Ascending aorta (tissue), 2 donors: ENCODE measurements around the gene STH. TPM values are rescaled to one million over a fixed set of nuclear protein-coding genes. Genes with fewer than 3 reads are reported as not detected.

Experiments used
- DNase-seq, 2 donors: peaks; one replicate each; pipeline ENCODE4 v3.0.0-alpha.2; 2019; ENCODE audit warnings: low spot score in 2 of 2
- H3K27ac ChIP-seq, 2 donors: fragments of 200-600 bp; sonication (generic); one replicate each; pipeline ENCODE4 v1.5.1; 2016 to 2017; ENCODE audit warnings: mild to moderate bottlenecking in 1 of 2
- H3K27me3 ChIP-seq: fragments of 200-600 bp; sonication (generic); one replicate; pipeline ENCODE4 v1.5.1; 2017
- H3K36me3 ChIP-seq, 2 donors: fragments of 200-600 bp; sonication (generic); one replicate each; pipeline ENCODE4 v1.5.1; 2016
- H3K4me1 ChIP-seq, 2 donors: fragments of 200-600 bp; sonication (generic); one replicate each; pipeline ENCODE4 v1.5.1; 2016 to 2017; ENCODE audit warnings: mild to moderate bottlenecking in 1 of 2
- H3K4me3 ChIP-seq, 2 donors: fragments of 200-600 bp; sonication (generic); one replicate each; pipeline ENCODE4 v1.5.1; 2016 to 2017; ENCODE audit warnings: mild to moderate bottlenecking in 1 of 2
- H3K9me3 ChIP-seq, 2 donors: fragments of 200-600 bp; sonication (generic); one replicate each; pipeline ENCODE4 v1.5.1; 2016
- intact Hi-C: fragments of 100-400 bp; cut with DNase I; formaldehyde crosslinking; loops from one replicate; pipeline ENCODE4 v1.15.1; 2023
- total RNA-seq: library from RNA; depleted of rRNA; stranded (reverse); fragments of >200 nt; gene quantifications from one replicate; pipeline ENCODE4 v1.1.0, GENCODE V29; 2016
- TF ChIP-seq, protein P1 (sequence below), 3 experiments: fragments of 200-600 bp in 2 of 3; fragments of 450-650 bp in 1 of 3; sonication (generic) in 2 of 3; IDR thresholded peaks; one replicate each; pipeline ENCODE4 v1.5.1; 2016 to 2019; ENCODE audit warnings: antibody characterized with exemption in 3 of 3, mild to moderate bottlenecking in 1 of 3, moderate library complexity in 1 of 3

Gene STH
- total RNA-seq, 1 donor from 2014 or later, result not detected

- Histone ChIP-seq H3K27ac (no peak overlapping the region), H3K4me1 (peaks cover 0 to 4% of the 10 kb centered on the region in 2 donors), H3K36me3 (peaks cover 46 to 66% of the 10 kb centered on the region in 2 donors), H3K9me3 (no peaks in the 10 kb centered on the region), H3K27me3 (no peaks in the 10 kb centered on the region), H3K4me3 (no peak overlapping the region)
- no peak for DNase-seq
- intact Hi-C loops, result loop anchor here (5.0 kb wide), 2 partner anchors 37 to 228 kb away; no protein-coding TSS in a partner anchor
- TF ChIP-seq, protein P1, sequence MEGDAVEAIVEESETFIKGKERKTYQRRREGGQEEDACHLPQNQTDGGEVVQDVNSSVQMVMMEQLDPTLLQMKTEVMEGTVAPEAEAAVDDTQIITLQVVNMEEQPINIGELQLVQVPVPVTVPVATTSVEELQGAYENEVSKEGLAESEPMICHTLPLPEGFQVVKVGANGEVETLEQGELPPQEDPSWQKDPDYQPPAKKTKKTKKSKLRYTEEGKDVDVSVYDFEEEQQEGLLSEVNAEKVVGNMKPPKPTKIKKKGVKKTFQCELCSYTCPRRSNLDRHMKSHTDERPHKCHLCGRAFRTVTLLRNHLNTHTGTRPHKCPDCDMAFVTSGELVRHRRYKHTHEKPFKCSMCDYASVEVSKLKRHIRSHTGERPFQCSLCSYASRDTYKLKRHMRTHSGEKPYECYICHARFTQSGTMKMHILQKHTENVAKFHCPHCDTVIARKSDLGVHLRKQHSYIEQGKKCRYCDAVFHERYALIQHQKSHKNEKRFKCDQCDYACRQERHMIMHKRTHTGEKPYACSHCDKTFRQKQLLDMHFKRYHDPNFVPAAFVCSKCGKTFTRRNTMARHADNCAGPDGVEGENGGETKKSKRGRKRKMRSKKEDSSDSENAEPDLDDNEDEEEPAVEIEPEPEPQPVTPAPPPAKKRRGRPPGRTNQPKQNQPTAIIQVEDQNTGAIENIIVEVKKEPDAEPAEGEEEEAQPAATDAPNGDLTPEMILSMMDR (IDR thresholded peaks at IDR 0.05), result no peak
Observed at GRCh38 chr17:46039592-46040186, 40.6 kb downstream of the STH start.

DNA sequence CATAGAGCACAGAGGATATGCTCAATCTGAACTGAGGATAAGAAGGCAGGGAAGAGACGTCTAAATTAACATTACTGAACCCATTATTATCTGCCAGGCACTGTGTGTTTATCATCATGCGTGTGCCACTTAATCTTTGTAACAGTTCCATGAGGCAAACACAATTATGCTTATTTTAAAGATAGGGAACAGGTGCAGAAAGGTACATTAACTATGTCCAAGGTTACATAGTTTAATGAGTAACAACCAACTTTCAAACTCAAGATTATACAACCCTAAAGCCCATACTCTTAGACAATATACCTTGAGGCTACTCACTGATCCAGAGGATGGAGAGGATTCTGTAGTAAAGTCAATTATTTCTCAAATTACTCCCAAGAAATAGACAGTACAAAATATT is 43.2 kb downstream of the STH start:
- Histone ChIP-seq H3K9me3 (no peaks in the 10 kb centered on the region), H3K4me1 (peaks cover 0 to 4% of the 10 kb centered on the region in 2 donors), H3K27me3 (no peaks in the 10 kb centered on the region), H3K27ac (no peak overlapping the region), H3K4me3 (no peak overlapping the region), H3K36me3 (peaks cover 25 to 62% of the 10 kb centered on the region in 2 donors)
- intact Hi-C loops, result loop anchor here (5.0 kb wide), 1 partner anchor 40 kb away; no protein-coding TSS in a partner anchor
- DNase-seq, result no peak
- TF ChIP-seq, protein P1 (IDR thresholded peaks at IDR 0.05), result no peak

GRCh38 chr17:46042925-46043324 is 43.9 kb downstream of the STH start:
- intact Hi-C loops, result loop anchor here (5.0 kb wide), 1 partner anchor 41 kb away; no protein-coding TSS in a partner anchor
- TF ChIP-seq, protein P1 (IDR thresholded peaks at IDR 0.05), result no peak
- peaks cover 0 to 4% of the 10 kb centered on the region in 2 donors for H3K4me1 ChIP-seq
- no peaks in the 10 kb centered on the region for H3K27me3 ChIP-seq
- no peak overlapping the region for H3K4me3 ChIP-seq
- H3K36me3 ChIP-seq, result peaks cover 25 to 62% of the 10 kb centered on the region in 2 donors
- H3K9me3 ChIP-seq, result no peaks in the 10 kb centered on the region
- no peak for DNase-seq
- no peak overlapping the region for H3K27ac ChIP-seq

GRCh38 chr17:46043606-46044005 is 44.6 kb downstream of the STH start:
- intact Hi-C loops, result loop anchor here (1.0 to 5.0 kb wide), 3 partner anchors 41 to 170 kb away; partner anchors contain the start of gene KANSL1
- no peaks in the 10 kb centered on the region for H3K9me3 ChIP-seq
- TF ChIP-seq, protein P1 (IDR thresholded peaks at IDR 0.05), result no peak
- no peak overlapping the region for H3K27ac ChIP-seq
- DNase-seq, result no peak
- H3K4me3 ChIP-seq, result no peak overlapping the region
- H3K4me1 ChIP-seq, result peaks cover 0 to 4% of the 10 kb centered on the region in 2 donors
- H3K27me3 ChIP-seq, result no peaks in the 10 kb centered on the region
- H3K36me3 ChIP-seq, result peaks cover 20 to 60% of the 10 kb centered on the region in 2 donors

GRCh38 chr17:46044286-46044928 is 45.4 kb downstream of the STH start:
- Histone ChIP-seq H3K27ac (peak overlapping the region in 1 of 2 donors; percentile 58), H3K9me3 (no peaks in the 10 kb centered on the region), H3K4me1 (peaks cover 0 to 4% of the 10 kb centered on the region in 2 donors), H3K4me3 (no peak overlapping the region), H3K36me3 (peaks cover 13 to 60% of the 10 kb centered on the region in 2 donors), H3K27me3 (no peaks in the 10 kb centered on the region)
- intact Hi-C loops, result loop anchor here (1.0 to 5.0 kb wide), 3 partner anchors 42 to 169 kb away; partner anchors contain the start of gene KANSL1
- peak in 1 of 2 donors; percentile 91 for DNase-seq
- TF ChIP-seq, protein P1 (IDR thresholded peaks at IDR 0.05), result peak; percentile 88 to 94 (median 91)
